Endodermal cell (in vitro differentiated cells): ENCODE data around the gene PARVA. TPM values are rescaled to one million over a fixed set of nuclear protein-coding genes. Genes with fewer than 3 reads are reported as not detected.
A peak's percentile ranks its signal among the peaks of the same experiment; 100 is the strongest.

Source experiments
- DNase-seq: peaks from one replicate; pipeline ENCODE4 v3.0.0-alpha.2; 2017
- H3K27ac ChIP-seq: 2 replicates; pipeline ENCODE4 v1.5.1; 2013; ENCODE audit warnings: mild to moderate bottlenecking, low read depth, low read length, moderate library complexity
- H3K27me3 ChIP-seq: 2 replicates; pipeline ENCODE4 v1.6.1; 2013; ENCODE audit warnings: mild to moderate bottlenecking, low read length, moderate library complexity; ENCODE audit not compliant: insufficient read depth, control insufficient read depth, poor library complexity, severe bottlenecking
- H3K36me3 ChIP-seq: 2 replicates; pipeline ENCODE4 v1.7.0; 2013; ENCODE audit warnings: mild to moderate bottlenecking, low read length, moderate library complexity; ENCODE audit not compliant: control insufficient read depth, insufficient read depth
- H3K4me1 ChIP-seq: one replicate; pipeline ENCODE4 v1.7.0; 2013; ENCODE audit warnings: low read length; ENCODE audit not compliant: control insufficient read depth, insufficient read depth
- H3K4me3 ChIP-seq: 2 replicates; pipeline ENCODE4 v1.5.1; 2013; ENCODE audit warnings: mild to moderate bottlenecking, low read length, moderate library complexity
- H3K9ac ChIP-seq: 2 replicates; pipeline ENCODE4 v1.6.1; 2013; ENCODE audit warnings: mild to moderate bottlenecking, low read length, moderate library complexity; ENCODE audit not compliant: poor library complexity, severe bottlenecking; ENCODE audit errors: extremely low read depth
- H3K9me3 ChIP-seq: 2 replicates; pipeline ENCODE4 v1.6.1; 2013; ENCODE audit warnings: mild to moderate bottlenecking, low read length, moderate library complexity; ENCODE audit not compliant: control insufficient read depth
- H3K27ac Mint-ChIP-seq: 2 replicates; pipeline ENCODE4 v1.8.0; 2020; ENCODE audit warnings: mixed read lengths
- H3K27me3 Mint-ChIP-seq: 2 replicates; pipeline ENCODE4 v1.8.0; 2021; ENCODE audit warnings: mild to moderate bottlenecking, mixed read lengths; ENCODE audit not compliant: insufficient read depth
- H3K36me3 Mint-ChIP-seq: 2 replicates; pipeline ENCODE4 v1.8.0; 2020; ENCODE audit warnings: low read depth, mixed read lengths
- H3K4me1 Mint-ChIP-seq: 2 replicates; pipeline ENCODE4 v1.8.0; 2020; ENCODE audit warnings: mixed read lengths
- H3K4me3 Mint-ChIP-seq: 2 replicates; pipeline ENCODE4 v1.8.0; 2020; ENCODE audit warnings: mild to moderate bottlenecking, moderate library complexity, mixed read lengths
- H3K9me3 Mint-ChIP-seq: 2 replicates; pipeline ENCODE4 v1.8.0; 2020; ENCODE audit warnings: mild to moderate bottlenecking, mixed read lengths
- CTCF ChIP-seq: fragments of 200-600 bp; sonication (generic); conservative IDR thresholded peaks from 2 replicates; pipeline ENCODE4 v1.5.0; 2021; ENCODE audit warnings: antibody characterized with exemption, mild to moderate bottlenecking
- WGBS, 2 experiments: methylation state at CpG; one replicate each; pipeline versions ENCODE4 v1.1.5 to v1.1.7; 2013; ENCODE audit warnings: missing lambda C conversion rate in 2 of 2, mixed read lengths in 1 of 2; ENCODE audit not compliant: insufficient coverage in 1 of 2, insufficient read length in 1 of 2; 5-methylcytosine and 5-hydroxymethylcytosine counted together
- total RNA-seq, 2 donors: library from RNA; stranded (reverse); fragmentation: NEBNext Ultra II Directional in 1 of 2; extraction: Animal tissue kit (Norgen Biotek cat#: 25700) in 1 of 2; gene quantifications; 2 replicates in 1 of 2; 3 replicates in 1 of 2; pipeline ENCODE4 v1.2.1, GENCODE V29; 2021

Gene PARVA
- total RNA-seq, 2 donors from 2014 or later, result 27.3 to 37.3 TPM

- Histone ChIP-seq H3K27ac (no peak overlapping the region), H3K4me3 (no peak overlapping the region), H3K36me3 (no peaks in the 10 kb centered on the region), H3K27me3 (peaks cover 5% of the 10 kb centered on the region), H3K9ac (no peak overlapping the region), H3K4me1 (no peaks in the 10 kb centered on the region), H3K9me3 (no peaks in the 10 kb centered on the region)
- peaks cover 49% of the 10 kb centered on the region for H3K27me3 Mint-ChIP-seq
- no peak for TF ChIP-seq CTCF
- H3K36me3 Mint-ChIP-seq, result no peaks in the 10 kb centered on the region
- 92 to 100% methylated on average over 1 to 9 of the region's 9 CpGs for WGBS, 2 experiments
- no peak overlapping the region for H3K27ac Mint-ChIP-seq
- H3K4me3 Mint-ChIP-seq, result no peak overlapping the region
- H3K9me3 Mint-ChIP-seq, result no peaks in the 10 kb centered on the region
- DNase-seq, result no peak
- H3K4me1 Mint-ChIP-seq, result peaks cover 10% of the 10 kb centered on the region
Measured at GRCh38 chr11:12541583-12542151, 164.3 kb downstream of the PARVA start.

- DNase-seq, result no peak
- Mint-ChIP-seq H3K9me3 (no peaks in the 10 kb centered on the region), H3K27me3 (peaks cover 49% of the 10 kb centered on the region), H3K4me3 (no peak overlapping the region), H3K36me3 (no peaks in the 10 kb centered on the region), H3K4me1 (peaks cover 17% of the 10 kb centered on the region), H3K27ac (no peak overlapping the region)
- WGBS, 2 experiments, result 86 to 87% methylated on average over 7 to 10 of the region's 10 CpGs
- Histone ChIP-seq H3K27me3 (peaks cover 5% of the 10 kb centered on the region), H3K4me3 (no peak overlapping the region), H3K4me1 (no peaks in the 10 kb centered on the region), H3K9ac (no peak overlapping the region), H3K27ac (no peak overlapping the region), H3K36me3 (no peaks in the 10 kb centered on the region), H3K9me3 (no peaks in the 10 kb centered on the region)
- TF ChIP-seq CTCF, result no peak
Measured at GRCh38 chr11:12542186-12542935, 165.0 kb downstream of the PARVA start.

GRCh38 chr11:12543596-12544415 is 166.4 kb downstream of the PARVA start:
- Histone ChIP-seq H3K27me3 (peaks cover 5% of the 10 kb centered on the region), H3K4me3 (no peak overlapping the region), H3K4me1 (peaks cover 13% of the 10 kb centered on the region), H3K36me3 (no peaks in the 10 kb centered on the region), H3K9me3 (no peaks in the 10 kb centered on the region), H3K27ac (no peak overlapping the region), H3K9ac (no peak overlapping the region)
- WGBS, 2 experiments, result 90 to 98% methylated on average over 5 to 9 of the region's 9 CpGs
- peak; percentile 43 for TF ChIP-seq CTCF
- Mint-ChIP-seq H3K27ac (no peak overlapping the region), H3K36me3 (no peaks in the 10 kb centered on the region), H3K9me3 (no peaks in the 10 kb centered on the region), H3K4me1 (peaks cover 28% of the 10 kb centered on the region), H3K27me3 (peaks cover 51% of the 10 kb centered on the region), H3K4me3 (no peak overlapping the region)
- no peak for DNase-seq
